ENCODE data around the gene GREB1L.

The GREB1L gene

DNA sequence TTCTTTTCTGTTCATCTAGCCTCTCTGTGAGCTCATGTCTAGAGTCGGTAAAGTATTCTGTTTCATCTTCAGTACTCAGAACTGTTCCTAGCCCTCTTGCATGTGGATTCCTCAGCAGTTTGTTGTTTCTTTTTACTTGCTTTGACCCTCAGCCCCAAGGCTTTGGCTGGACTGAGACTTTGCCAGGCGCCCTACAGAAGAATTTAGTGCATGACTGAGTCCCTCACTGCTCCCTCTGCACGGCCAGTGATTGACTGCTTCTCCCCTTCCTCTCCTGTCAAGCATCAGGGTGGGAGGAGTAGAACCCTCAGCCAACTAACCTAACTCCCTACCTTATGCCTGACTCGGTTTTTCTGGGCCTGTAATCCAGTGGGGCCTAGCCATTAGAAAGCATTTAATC lies 248.7 kb downstream of the GREB1L start:
- TF ChIP-seq, protein P1, sequence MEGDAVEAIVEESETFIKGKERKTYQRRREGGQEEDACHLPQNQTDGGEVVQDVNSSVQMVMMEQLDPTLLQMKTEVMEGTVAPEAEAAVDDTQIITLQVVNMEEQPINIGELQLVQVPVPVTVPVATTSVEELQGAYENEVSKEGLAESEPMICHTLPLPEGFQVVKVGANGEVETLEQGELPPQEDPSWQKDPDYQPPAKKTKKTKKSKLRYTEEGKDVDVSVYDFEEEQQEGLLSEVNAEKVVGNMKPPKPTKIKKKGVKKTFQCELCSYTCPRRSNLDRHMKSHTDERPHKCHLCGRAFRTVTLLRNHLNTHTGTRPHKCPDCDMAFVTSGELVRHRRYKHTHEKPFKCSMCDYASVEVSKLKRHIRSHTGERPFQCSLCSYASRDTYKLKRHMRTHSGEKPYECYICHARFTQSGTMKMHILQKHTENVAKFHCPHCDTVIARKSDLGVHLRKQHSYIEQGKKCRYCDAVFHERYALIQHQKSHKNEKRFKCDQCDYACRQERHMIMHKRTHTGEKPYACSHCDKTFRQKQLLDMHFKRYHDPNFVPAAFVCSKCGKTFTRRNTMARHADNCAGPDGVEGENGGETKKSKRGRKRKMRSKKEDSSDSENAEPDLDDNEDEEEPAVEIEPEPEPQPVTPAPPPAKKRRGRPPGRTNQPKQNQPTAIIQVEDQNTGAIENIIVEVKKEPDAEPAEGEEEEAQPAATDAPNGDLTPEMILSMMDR (IDR thresholded peaks at IDR 0.05; ENCODE audit: low read depth, low read length), result no peak
- no peak overlapping the region for H3K4me3 ChIP-seq (ENCODE audit: low read depth, low read length)

DNA sequence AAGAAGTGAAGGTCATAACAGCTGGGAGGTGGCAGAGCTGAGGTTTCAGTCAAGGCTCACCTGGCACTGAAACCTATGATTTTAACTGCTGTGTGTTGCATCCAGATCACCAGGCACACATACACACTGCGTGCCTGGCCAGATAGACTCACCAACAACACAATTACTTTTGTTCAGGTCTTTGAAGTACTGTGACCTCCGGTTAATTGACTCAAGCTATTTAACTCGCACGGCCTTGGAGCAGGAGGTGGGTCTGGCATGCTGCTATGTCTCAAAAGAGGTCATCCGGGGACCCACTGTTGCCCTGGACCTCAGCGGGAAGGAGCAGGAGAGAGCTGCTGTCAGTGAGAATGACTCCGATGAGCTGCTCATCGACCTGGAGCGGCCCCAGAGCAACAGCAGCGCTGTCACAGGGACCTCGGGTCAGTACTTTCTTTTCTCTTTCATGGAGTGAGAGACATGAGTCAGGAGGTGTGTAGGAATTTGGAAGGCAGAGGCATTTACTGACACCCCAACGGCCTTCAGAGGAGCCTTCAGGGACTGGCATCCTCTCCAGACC lies 254.3 kb downstream of the GREB1L start:
- H3K4me3 ChIP-seq (ENCODE audit: low read depth, low read length), result no peak overlapping the region
- TF ChIP-seq, protein P1 (IDR thresholded peaks at IDR 0.05; ENCODE audit: low read depth, low read length), result no peak

GRCh38 chr18:21499997-21500396 lies 258.0 kb downstream of the GREB1L start:
- TF ChIP-seq, protein P1 (IDR thresholded peaks at IDR 0.05; ENCODE audit: low read depth, low read length), result no peak
- H3K4me3 ChIP-seq (ENCODE audit: low read depth, low read length), result no peak overlapping the region

DNA sequence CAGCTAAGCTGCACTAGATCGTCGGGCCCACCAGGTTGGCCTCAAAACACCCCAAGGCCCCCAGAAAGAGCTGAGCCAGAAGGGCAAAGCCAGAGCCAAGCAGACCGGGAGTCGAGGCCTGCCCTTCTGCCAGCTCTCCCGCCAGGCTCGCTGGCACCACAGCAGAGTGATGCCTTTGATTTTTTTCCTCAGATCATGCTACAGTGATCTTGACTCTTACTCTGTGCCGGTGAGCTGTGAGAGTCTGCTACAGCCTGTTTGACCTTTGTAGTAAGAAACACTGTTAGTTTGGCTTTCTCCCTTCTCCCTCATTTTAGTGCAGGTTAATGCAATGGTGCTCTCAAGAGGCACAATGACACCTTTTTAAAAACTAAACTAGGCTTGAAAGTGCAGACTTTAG lies 260.6 kb downstream of the GREB1L start:
- H3K4me3 ChIP-seq (ENCODE audit: low read depth, low read length), result no peak overlapping the region
- TF ChIP-seq, protein P1 (IDR thresholded peaks at IDR 0.05; ENCODE audit: low read depth, low read length), result no peak

GRCh38 chr18:21507913-21508701 lies 266.1 kb downstream of the GREB1L start:
- TF ChIP-seq, protein P1 (IDR thresholded peaks at IDR 0.05; ENCODE audit: low read depth, low read length), result no peak

GRCh38 chr18:21509062-21509461 lies 267.0 kb downstream of the GREB1L start:
- TF ChIP-seq, protein P1 (IDR thresholded peaks at IDR 0.05; ENCODE audit: low read depth, low read length), result no peak
- no peak overlapping the region for H3K4me3 ChIP-seq (ENCODE audit: low read depth, low read length)

More at GRCh38 chr18:21507913-21508701, 266.1 kb downstream of the GREB1L start:
- H3K4me3 ChIP-seq (ENCODE audit: low read depth, low read length), result no peak overlapping the region

DNA sequence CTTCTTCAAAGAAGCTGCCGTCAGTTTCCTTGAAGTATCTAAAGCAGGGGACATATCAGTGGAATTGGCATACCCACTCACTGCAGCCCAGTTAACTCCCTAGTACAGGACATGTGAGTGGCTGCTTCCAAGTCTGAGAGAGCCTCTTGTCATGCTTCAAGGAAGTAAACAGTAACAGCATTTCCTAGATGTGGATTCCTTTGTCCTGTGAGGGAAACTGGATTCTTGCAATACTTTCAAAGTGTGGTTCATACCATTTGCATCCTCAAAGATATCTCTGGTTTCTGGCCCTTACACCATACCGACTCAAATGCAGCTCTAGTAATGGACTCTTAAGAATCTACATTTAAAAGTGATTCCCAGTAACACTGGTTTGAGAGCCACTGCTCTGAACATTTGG lies 271.3 kb downstream of the GREB1L start:
- TF ChIP-seq, protein P1 (IDR thresholded peaks at IDR 0.05; ENCODE audit: low read depth, low read length), result no peak
- H3K4me3 ChIP-seq (ENCODE audit: low read depth, low read length), result no peak overlapping the region
